HEK293 (cell line): ENCODE measurements around the gene ACSM3.

ENCODE experiments used
- CTCF ChIA-PET: fragments of 350-600 bp; formaldehyde crosslinking; extraction: SDS; loops from one replicate; lab custom pipeline; 2021; ENCODE audit warnings: antibody characterized with exemption; lab: Yijun Ruan, JAX
- POLR2A ChIA-PET: fragments of 300-600 bp; formaldehyde crosslinking; extraction: SDS; loops from one replicate; lab custom pipeline; 2020; ENCODE audit warnings: antibody characterized with exemption, inconsistent platforms; lab: Yijun Ruan, JAX
- H3K27ac ChIP-seq: fragments of 200-500 bp; sonication (Bioruptor generic); 2 replicates; pipeline ENCODE4 v1.5.1; 2014; ENCODE audit warnings: low read depth, low read length, control low read depth, inconsistent platforms; ENCODE audit errors: extremely low read depth
- H3K36me3 ChIP-seq, 2 experiments: fragments of 200-500 bp in 1 of 2; sonication (Bioruptor generic) in 1 of 2; 1 replicate in 1 of 2; 2 replicates in 1 of 2; pipeline ENCODE4 v1.5.1; 2014 to 2017; ENCODE audit warnings: inconsistent platforms in 2 of 2, low read length in 2 of 2; ENCODE audit not compliant: control insufficient read depth in 2 of 2, insufficient read depth in 1 of 2
- H3K4me1 ChIP-seq: fragments of 200-500 bp; sonication (Bioruptor generic); 2 replicates; pipeline ENCODE4 v1.5.1; 2014; ENCODE audit warnings: mild to moderate bottlenecking, low read length, inconsistent platforms; ENCODE audit not compliant: control insufficient read depth, insufficient read depth
- H3K4me3 ChIP-seq: 2 replicates; pipeline ENCODE4 v1.5.1; 2011; ENCODE audit warnings: low read depth, mild to moderate bottlenecking, control low read depth, low read length, moderate library complexity
- H3K9me3 ChIP-seq: fragments of 200-500 bp; sonication (Bioruptor generic); 2 replicates; pipeline ENCODE4 v1.5.1; 2014; ENCODE audit warnings: low read depth, low read length, inconsistent platforms; ENCODE audit not compliant: control insufficient read depth, insufficient read depth
- BCL11B ChIP-seq: fragments of 450-650 bp; formaldehyde crosslinking; IDR thresholded peaks from 2 replicates; pipeline ENCODE4 v1.5.1; 2016; ENCODE audit warnings: low read depth, missing biosample characterization, missing genetic modification characterization
- ELK4 ChIP-seq: IDR thresholded peaks from 2 replicates; pipeline ENCODE4 v1.6.1; 2011; ENCODE audit warnings: mild to moderate bottlenecking, low read depth, low read length, borderline replicate concordance
- FEZF1 ChIP-seq: fragments of 450-650 bp; formaldehyde crosslinking; IDR thresholded peaks from 2 replicates; pipeline ENCODE4 v1.5.1; 2016; ENCODE audit warnings: missing biosample characterization, missing genetic modification characterization
- KLF10 ChIP-seq: fragments of 450-650 bp; IDR thresholded peaks from 2 replicates; pipeline ENCODE4 v1.5.1; 2018; ENCODE audit warnings: missing biosample characterization, mild to moderate bottlenecking, missing genetic modification characterization
- MYNN ChIP-seq: fragments of 450-650 bp; formaldehyde crosslinking; IDR thresholded peaks from 2 replicates; pipeline ENCODE4 v1.5.1; 2016; ENCODE audit warnings: missing biosample characterization, missing genetic modification characterization, borderline replicate concordance
- SALL2 ChIP-seq: fragments of 450-650 bp; formaldehyde crosslinking; IDR thresholded peaks from 2 replicates; pipeline ENCODE4 v1.5.0; 2017; ENCODE audit warnings: missing biosample characterization, mild to moderate bottlenecking, missing genetic modification characterization, borderline replicate concordance
- SCRT1 ChIP-seq: fragments of 450-650 bp; formaldehyde crosslinking; IDR thresholded peaks from 2 replicates; pipeline ENCODE4 v1.5.1; 2016; ENCODE audit warnings: missing biosample characterization, missing genetic modification characterization, borderline replicate concordance
- SCRT2 ChIP-seq: fragments of 450-650 bp; formaldehyde crosslinking; IDR thresholded peaks from 2 replicates; pipeline ENCODE4 v1.5.1; 2016; ENCODE audit warnings: missing biosample characterization, missing genetic modification characterization
- SETDB1 ChIP-seq: IDR thresholded peaks from one replicate; pipeline ENCODE4 v1.6.1; 2017; ENCODE audit warnings: mild to moderate bottlenecking, low read length, moderate library complexity, mixed read lengths; ENCODE audit not compliant: insufficient read length
- SP7 ChIP-seq: fragments of 450-650 bp; formaldehyde crosslinking; IDR thresholded peaks from 2 replicates; pipeline ENCODE4 v1.5.1; 2016; ENCODE audit warnings: missing biosample characterization, missing genetic modification characterization
- TRIM28 ChIP-seq: IDR thresholded peaks from 2 replicates; pipeline ENCODE4 v1.6.1; 2011; ENCODE audit warnings: low read length, control low read depth, borderline replicate concordance
- ZBTB11 ChIP-seq: fragments of 450-650 bp; formaldehyde crosslinking; conservative IDR thresholded peaks from 2 replicates; pipeline ENCODE4 v1.5.1; 2016; ENCODE audit warnings: low read depth, missing biosample characterization, missing genetic modification characterization
- ZFHX2 ChIP-seq: fragments of 450-650 bp; formaldehyde crosslinking; conservative IDR thresholded peaks from 2 replicates; pipeline ENCODE4 v1.5.1; 2016; ENCODE audit warnings: missing biosample characterization, missing genetic modification characterization
- ZIC2 ChIP-seq: fragments of 450-650 bp; formaldehyde crosslinking; IDR thresholded peaks from 2 replicates; pipeline ENCODE4 v1.5.1; 2016; ENCODE audit warnings: missing biosample characterization, missing genetic modification characterization
- ZNF140 ChIP-seq: fragments of 450-650 bp; formaldehyde crosslinking; IDR thresholded peaks from 2 replicates; pipeline ENCODE4 v1.5.1; 2016; ENCODE audit warnings: missing biosample characterization, missing genetic modification characterization
- ZNF19 ChIP-seq: fragments of 450-650 bp; formaldehyde crosslinking; IDR thresholded peaks from 2 replicates; pipeline ENCODE4; 2016; ENCODE audit warnings: missing biosample characterization, missing genetic modification characterization, low read depth
- ZNF223 ChIP-seq: fragments of 450-650 bp; formaldehyde crosslinking; IDR thresholded peaks from 2 replicates; pipeline ENCODE4 v1.5.1; 2016; ENCODE audit warnings: missing biosample characterization, missing genetic modification characterization
- ZNF621 ChIP-seq: fragments of 450-650 bp; formaldehyde crosslinking; IDR thresholded peaks from 2 replicates; pipeline ENCODE4 v1.5.1; 2017; ENCODE audit warnings: missing biosample characterization, missing genetic modification characterization
- ZNF629 ChIP-seq: fragments of 450-650 bp; formaldehyde crosslinking; IDR thresholded peaks from 2 replicates; pipeline ENCODE4 v1.5.1; 2017; ENCODE audit warnings: missing biosample characterization, missing genetic modification characterization
- ZNF670 ChIP-seq: fragments of 450-650 bp; formaldehyde crosslinking; IDR thresholded peaks from 2 replicates; pipeline ENCODE4 v1.5.1; 2016; ENCODE audit warnings: missing biosample characterization, missing genetic modification characterization, low read depth
- ZNF76 ChIP-seq: fragments of 450-650 bp; formaldehyde crosslinking; IDR thresholded peaks from 2 replicates; pipeline ENCODE4; 2016; ENCODE audit warnings: low read depth, missing biosample characterization, missing genetic modification characterization, borderline replicate concordance
- ZNF776 ChIP-seq: fragments of 450-650 bp; formaldehyde crosslinking; IDR thresholded peaks from 2 replicates; pipeline ENCODE4 v1.5.0; 2017; ENCODE audit warnings: missing biosample characterization, missing genetic modification characterization, borderline replicate concordance
- ZNF785 ChIP-seq: fragments of 450-650 bp; formaldehyde crosslinking; IDR thresholded peaks from 2 replicates; pipeline ENCODE4 v1.5.1; 2016; ENCODE audit warnings: missing biosample characterization, missing genetic modification characterization
- ZSCAN5A ChIP-seq: fragments of 450-650 bp; formaldehyde crosslinking; IDR thresholded peaks from 2 replicates; pipeline ENCODE4 v1.5.1; 2016; ENCODE audit warnings: missing biosample characterization, missing genetic modification characterization

Gene ACSM3

GRCh38 chr16:20811889-20812439 lies 48.1 kb downstream of the ACSM3 start (continued):
- TF ChIP-seq ELK4 (no peak), KLF10 (tag by site-specific recombination) (no peak)
- TF ChIP-seq, all 188 proteins: peak for 1

GRCh38 chr16:20812510-20812909 lies 48.7 kb downstream of the ACSM3 start:
- no peak overlapping the region for H3K27ac ChIP-seq
- H3K4me3 ChIP-seq, result no peak overlapping the region
- ChIA-PET CTCF (no interaction called here), POLR2A (interaction anchor here (0.6 to 0.7 kb wide), 2 partner anchors 23 to 1508 kb away, joined by 3 to 11 read pairs; no protein-coding TSS in a partner anchor)
- H3K36me3 ChIP-seq, result peaks cover 5 to 47% of the 10 kb centered on the region in 2 experiments; a peak in 2 of 3 replicates
- no peaks in the 10 kb centered on the region for H3K4me1 ChIP-seq
- TF ChIP-seq SETDB1 (no peak), SALL2 (tag by site-specific recombination) (no peak), ZNF223 (tag by site-specific recombination) (no peak), ZNF670 (tag by site-specific recombination) (no peak), ZNF785 (tag by site-specific recombination) (no peak), SCRT1 (tag by site-specific recombination) (peak; percentile 49; the same call in 1 of the 2 replicates), SP7 (tag by site-specific recombination) (no peak), TRIM28 (no peak), ZNF76 (no peak), ZFHX2 (no peak), ZNF19 (tag by site-specific recombination) (no peak), SCRT2 (tag by site-specific recombination) (peak; percentile 80; the same call in 1 of the 2 replicates), ZNF621 (tag by site-specific recombination) (no peak), ZNF629 (tag by site-specific recombination) (no peak), ZBTB11 (tag by site-specific recombination) (no peak), BCL11B (tag by site-specific recombination) (no peak), ZSCAN5A (tag by site-specific recombination) (no peak)
- no peaks in the 10 kb centered on the region for H3K9me3 ChIP-seq

- ChIA-PET CTCF (interaction anchor here (1.1 kb wide), 1 partner anchor 35 kb away, joined by 3 read pairs; no protein-coding TSS in a partner anchor), POLR2A (no interaction called here)
- Histone ChIP-seq H3K9me3 (no peaks in the 10 kb centered on the region), H3K27ac (no peak overlapping the region), H3K4me3 (no peak overlapping the region), H3K4me1 (no peaks in the 10 kb centered on the region), H3K36me3 (peaks cover 7 to 61% of the 10 kb centered on the region in 2 experiments; a peak in 2 of 3 replicates)
- TF ChIP-seq FEZF1 (tag by site-specific recombination), result no peak
- no peak for TF ChIP-seq ZNF140
- TF ChIP-seq ZIC2 (tag by site-specific recombination), result no peak
- TF ChIP-seq ZNF776 (tag by site-specific recombination), result no peak
- no peak for TF ChIP-seq MYNN (tag by site-specific recombination)
- TF ChIP-seq ZNF785 (tag by site-specific recombination), result no peak
These were observed 51.0 kb downstream of the ACSM3 start for GRCh38 chr16:20814784-20815183.
